Measurements from ENCODE around the gene IGFBP2.
A peak's percentile ranks its signal among the peaks of the same experiment; 100 is the strongest.

IGFBP2 gene

DNA sequence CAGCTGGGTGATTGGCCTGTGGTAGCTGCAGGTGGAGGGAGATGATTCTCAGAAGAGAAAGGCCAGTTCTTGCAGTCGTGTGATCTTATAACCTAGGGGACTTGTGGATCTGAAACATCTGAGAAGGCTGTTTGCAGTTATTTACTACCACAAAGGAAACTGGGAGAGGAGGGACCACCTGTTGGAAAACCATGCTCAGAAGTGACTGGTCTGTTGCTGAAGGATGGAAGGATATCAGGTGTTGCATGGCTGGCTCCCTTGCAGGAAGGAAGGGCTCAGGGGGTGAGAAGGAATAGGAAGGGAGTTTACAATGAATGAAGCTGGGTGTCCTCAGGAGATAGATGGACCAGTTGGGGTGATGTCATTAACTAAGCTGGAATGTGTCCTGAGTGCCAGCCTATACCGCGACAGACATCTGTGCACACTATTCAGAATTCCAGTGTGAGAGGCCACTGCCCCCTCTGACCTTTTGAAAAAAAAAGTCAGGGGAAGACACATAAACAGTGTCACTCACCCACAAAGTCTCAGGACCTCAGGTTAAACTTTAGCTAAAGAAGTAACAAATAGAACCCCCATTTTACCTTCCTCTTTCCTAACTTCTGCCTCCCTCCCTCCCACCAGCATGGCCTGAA, 17.5 kb downstream of the IGFBP2 start:
- no peak for DNase-seq (ENCODE audit: low read depth)
- TF ChIP-seq, protein P1, sequence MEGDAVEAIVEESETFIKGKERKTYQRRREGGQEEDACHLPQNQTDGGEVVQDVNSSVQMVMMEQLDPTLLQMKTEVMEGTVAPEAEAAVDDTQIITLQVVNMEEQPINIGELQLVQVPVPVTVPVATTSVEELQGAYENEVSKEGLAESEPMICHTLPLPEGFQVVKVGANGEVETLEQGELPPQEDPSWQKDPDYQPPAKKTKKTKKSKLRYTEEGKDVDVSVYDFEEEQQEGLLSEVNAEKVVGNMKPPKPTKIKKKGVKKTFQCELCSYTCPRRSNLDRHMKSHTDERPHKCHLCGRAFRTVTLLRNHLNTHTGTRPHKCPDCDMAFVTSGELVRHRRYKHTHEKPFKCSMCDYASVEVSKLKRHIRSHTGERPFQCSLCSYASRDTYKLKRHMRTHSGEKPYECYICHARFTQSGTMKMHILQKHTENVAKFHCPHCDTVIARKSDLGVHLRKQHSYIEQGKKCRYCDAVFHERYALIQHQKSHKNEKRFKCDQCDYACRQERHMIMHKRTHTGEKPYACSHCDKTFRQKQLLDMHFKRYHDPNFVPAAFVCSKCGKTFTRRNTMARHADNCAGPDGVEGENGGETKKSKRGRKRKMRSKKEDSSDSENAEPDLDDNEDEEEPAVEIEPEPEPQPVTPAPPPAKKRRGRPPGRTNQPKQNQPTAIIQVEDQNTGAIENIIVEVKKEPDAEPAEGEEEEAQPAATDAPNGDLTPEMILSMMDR (IDR thresholded peaks at IDR 0.05; ENCODE audit: low read length, missing control alignments) = no peak
- no peak overlapping the region for H3K4me3 ChIP-seq (replicated peaks; ENCODE audit: low read depth, low read length)

- peak; percentile 74 for DNase-seq (ENCODE audit: low read depth)
- TF ChIP-seq, protein P1 (IDR thresholded peaks at IDR 0.05; ENCODE audit: low read length, missing control alignments) = no peak
These were observed 18.2 kb downstream of the IGFBP2 start for GRCh38 chr2:216651351-216651881.

GRCh38 chr2:216652566-216652965, 19.3 kb downstream of the IGFBP2 start:
- TF ChIP-seq, protein P1 (IDR thresholded peaks at IDR 0.05; ENCODE audit: low read length, missing control alignments) = no peak
- H3K4me3 ChIP-seq (replicated peaks; ENCODE audit: low read depth, low read length) = no peak overlapping the region
- no peak for DNase-seq (ENCODE audit: low read depth)

More at GRCh38 chr2:216651351-216651881, 18.2 kb downstream of the IGFBP2 start:
- no peak overlapping the region for H3K4me3 ChIP-seq (replicated peaks; ENCODE audit: low read depth, low read length)

GRCh38 chr2:216653093-216653799, 20.0 kb downstream of the IGFBP2 start:
- H3K4me3 ChIP-seq (replicated peaks; ENCODE audit: low read depth, low read length) = no peak overlapping the region
- TF ChIP-seq, protein P1 (IDR thresholded peaks at IDR 0.05; ENCODE audit: low read length, missing control alignments) = no peak
- DNase-seq (ENCODE audit: low read depth) = no peak

DNA sequence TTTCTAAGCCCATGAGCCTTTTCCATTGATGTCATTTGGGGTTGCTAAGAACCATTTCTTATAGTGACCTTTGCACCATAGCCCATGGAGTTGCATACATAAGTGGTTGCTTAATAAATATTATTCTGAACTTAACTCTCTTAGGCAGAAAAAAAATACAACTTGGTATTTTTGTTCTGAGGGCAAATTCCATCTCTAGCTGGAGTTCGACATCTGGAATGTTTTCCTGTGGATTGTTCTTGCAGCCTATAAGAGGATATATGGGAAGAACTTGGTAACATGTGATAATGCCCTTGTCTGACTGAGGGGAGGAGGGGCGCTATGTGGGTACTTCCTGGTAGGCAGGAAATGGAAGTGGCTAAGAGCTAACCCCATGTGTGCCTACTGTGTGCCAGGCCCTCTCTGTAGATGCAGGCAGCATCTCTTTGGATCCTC, 20.7 kb downstream of the IGFBP2 start:
- DNase-seq (ENCODE audit: low read depth) = peak; percentile 56
- no peak overlapping the region for H3K4me3 ChIP-seq (replicated peaks; ENCODE audit: low read depth, low read length)
- TF ChIP-seq, protein P1 (IDR thresholded peaks at IDR 0.05; ENCODE audit: low read length, missing control alignments) = no peak

DNA sequence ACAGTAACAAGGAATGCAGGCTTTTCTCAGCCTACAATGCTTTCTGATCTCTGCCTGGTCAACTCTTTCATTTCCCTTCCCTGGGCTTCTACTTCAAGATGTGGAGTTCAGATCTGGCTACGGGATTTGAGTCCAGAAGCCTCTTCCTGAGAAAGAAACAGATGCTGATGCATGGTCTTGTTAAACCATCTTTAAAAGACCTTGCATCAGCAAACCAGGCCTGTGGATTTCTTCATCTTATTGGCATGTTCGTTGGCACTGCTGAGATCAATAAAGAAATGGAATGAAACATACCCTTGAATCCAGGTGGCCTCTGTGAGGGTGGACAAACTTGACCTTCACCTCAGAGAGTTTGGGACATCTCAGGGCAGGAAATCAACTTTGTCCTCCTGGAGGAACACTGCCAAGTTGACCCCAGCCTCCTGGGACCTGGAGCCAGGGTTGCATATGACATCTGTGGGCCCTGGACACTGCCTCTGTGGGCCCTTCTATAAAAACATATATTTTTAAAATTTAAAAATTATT, 21.4 kb downstream of the IGFBP2 start:
- H3K4me3 ChIP-seq (replicated peaks; ENCODE audit: low read depth, low read length) = no peak overlapping the region
- TF ChIP-seq, protein P1 (IDR thresholded peaks at IDR 0.05; ENCODE audit: low read length, missing control alignments) = no peak
- DNase-seq (ENCODE audit: low read depth) = no peak

All from fibroblast of pulmonary artery (primary cell).